Thyroid gland (tissue), 4 donors: ENCODE data around the gene SPATA12. TPM values are rescaled to one million over a fixed set of nuclear protein-coding genes. Genes with fewer than 3 reads are reported as not detected.

ENCODE experiments used
- DNase-seq, 2 donors: peaks; one replicate each; pipeline ENCODE4 v3.0.0-alpha.2; 2019
- H3K27ac ChIP-seq, 3 donors: fragments of 200-600 bp; sonication (generic); 1 replicate in 2 of 3; 2 replicates in 1 of 3; pipeline ENCODE4 v1.5.1; 2016 to 2019; ENCODE audit warnings: mild to moderate bottlenecking in 1 of 3, moderate library complexity in 1 of 3
- H3K27me3 ChIP-seq: fragments of 200-600 bp; sonication (generic); one replicate; pipeline ENCODE4 v1.5.1; 2019
- H3K36me3 ChIP-seq, 2 donors: fragments of 200-600 bp; sonication (generic); one replicate each; pipeline ENCODE4 v1.5.1; 2016 to 2019
- H3K4me1 ChIP-seq, 2 donors: fragments of 200-600 bp; sonication (generic); one replicate each; pipeline ENCODE4 v1.5.1; 2017 to 2019
- H3K4me3 ChIP-seq, 3 donors: fragments of 200-600 bp; sonication (generic); replicated peaks in 1 of 3; 1 replicate in 2 of 3; 2 replicates in 1 of 3; pipeline ENCODE4 v1.5.1; 2016; ENCODE audit warnings: mild to moderate bottlenecking in 1 of 3
- H3K9me3 ChIP-seq: fragments of 200-600 bp; sonication (generic); one replicate; pipeline ENCODE4 v1.5.1; 2017
- POLR2A ChIP-seq, 2 donors: fragments of 450-650 bp; IDR thresholded peaks; one replicate each; pipeline ENCODE4 v1.6.1; 2017; ENCODE audit warnings: antibody characterized with exemption in 2 of 2, mild to moderate bottlenecking in 2 of 2, moderate library complexity in 1 of 2
- WGBS, 2 donors: methylation state at CpG; one replicate each; pipeline ENCODE4 v1.1.5; 2017; 5-methylcytosine and 5-hydroxymethylcytosine counted together
- intact Hi-C: fragments of 100-400 bp; cut with DNase I; formaldehyde crosslinking; loops from one replicate; pipeline ENCODE4 v1.15.1; 2023
- total RNA-seq, 4 donors: library from RNA; depleted of rRNA; stranded (reverse); fragments of >200 nt; gene quantifications; one replicate each; pipeline ENCODE4 v1.2.3, GENCODE V29; 2016
- TF ChIP-seq, protein P1 (sequence below), 6 experiments: fragments of 200-600 bp in 3 of 6; fragments of 450-650 bp in 3 of 6; sonication (generic) in 3 of 6; IDR thresholded peaks; one replicate each; pipeline ENCODE4 v1.5.1; 2016 to 2019; ENCODE audit warnings: antibody characterized with exemption in 6 of 6, mild to moderate bottlenecking in 2 of 6, inconsistent platforms in 1 of 6, moderate library complexity in 1 of 6

Gene SPATA12
- total RNA-seq, 4 donors from 2014 or later: not detected

DNA sequence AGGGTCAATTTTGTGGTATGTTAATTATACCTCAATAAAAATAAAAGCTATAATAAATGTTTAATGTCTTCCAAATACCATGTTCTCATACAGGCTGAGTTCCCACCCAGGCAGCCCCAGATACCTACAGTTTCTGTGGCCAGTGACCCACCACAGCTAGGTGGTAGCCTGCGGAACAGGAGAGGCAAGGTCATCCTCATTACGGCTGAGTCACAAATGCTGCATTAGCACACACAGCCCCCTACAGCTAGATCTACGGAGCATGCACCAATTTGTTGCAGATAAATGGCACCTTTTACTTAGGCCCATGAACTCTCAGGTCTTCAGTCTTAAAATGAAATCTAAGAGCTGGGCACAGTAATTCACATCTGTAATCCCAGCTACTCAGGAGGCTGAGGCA is 5.1 kb downstream of the SPATA12 start:
- H3K27me3 ChIP-seq: no peaks in the 10 kb centered on the region
- H3K4me3 ChIP-seq: no peak overlapping the region
- no peaks in the 10 kb centered on the region for H3K36me3 ChIP-seq
- no peaks in the 10 kb centered on the region for H3K9me3 ChIP-seq
- WGBS, 2 donors: 98 to 100% methylated on average over 3 of the region's 3 CpGs
- DNase-seq: no peak
- intact Hi-C loops: no loop called here
- H3K27ac ChIP-seq: no peak overlapping the region
- H3K4me1 ChIP-seq: peaks cover 29 to 52% of the 10 kb centered on the region in 2 donors
- TF ChIP-seq, protein P1, sequence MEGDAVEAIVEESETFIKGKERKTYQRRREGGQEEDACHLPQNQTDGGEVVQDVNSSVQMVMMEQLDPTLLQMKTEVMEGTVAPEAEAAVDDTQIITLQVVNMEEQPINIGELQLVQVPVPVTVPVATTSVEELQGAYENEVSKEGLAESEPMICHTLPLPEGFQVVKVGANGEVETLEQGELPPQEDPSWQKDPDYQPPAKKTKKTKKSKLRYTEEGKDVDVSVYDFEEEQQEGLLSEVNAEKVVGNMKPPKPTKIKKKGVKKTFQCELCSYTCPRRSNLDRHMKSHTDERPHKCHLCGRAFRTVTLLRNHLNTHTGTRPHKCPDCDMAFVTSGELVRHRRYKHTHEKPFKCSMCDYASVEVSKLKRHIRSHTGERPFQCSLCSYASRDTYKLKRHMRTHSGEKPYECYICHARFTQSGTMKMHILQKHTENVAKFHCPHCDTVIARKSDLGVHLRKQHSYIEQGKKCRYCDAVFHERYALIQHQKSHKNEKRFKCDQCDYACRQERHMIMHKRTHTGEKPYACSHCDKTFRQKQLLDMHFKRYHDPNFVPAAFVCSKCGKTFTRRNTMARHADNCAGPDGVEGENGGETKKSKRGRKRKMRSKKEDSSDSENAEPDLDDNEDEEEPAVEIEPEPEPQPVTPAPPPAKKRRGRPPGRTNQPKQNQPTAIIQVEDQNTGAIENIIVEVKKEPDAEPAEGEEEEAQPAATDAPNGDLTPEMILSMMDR (IDR thresholded peaks at IDR 0.05): no peak
- no peak for TF ChIP-seq POLR2A (IDR thresholded peaks at IDR 0.05)

DNA sequence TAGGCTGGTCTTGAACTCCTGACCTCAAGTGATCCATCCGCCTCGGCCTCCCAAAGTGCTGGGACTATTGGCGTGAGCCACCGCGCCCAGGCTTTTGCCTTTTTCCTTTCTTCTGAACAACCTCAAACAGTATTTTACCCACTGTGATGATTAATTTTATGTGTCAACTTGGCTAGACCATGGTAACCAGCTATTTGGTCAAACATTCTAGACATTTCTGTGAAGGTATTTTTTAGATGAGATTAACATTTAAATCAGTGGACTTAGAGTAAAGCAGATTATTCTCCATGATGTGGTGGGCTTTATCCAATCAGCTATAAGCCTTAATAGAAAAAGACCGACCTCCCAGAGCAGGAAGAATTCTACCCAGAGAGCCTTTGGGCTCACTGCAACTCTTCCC is 6.0 kb downstream of the SPATA12 start:
- Histone ChIP-seq H3K4me3 (no peak overlapping the region), H3K27me3 (no peaks in the 10 kb centered on the region), H3K4me1 (peaks cover 28 to 51% of the 10 kb centered on the region in 2 donors), H3K9me3 (no peaks in the 10 kb centered on the region), H3K27ac (no peak overlapping the region), H3K36me3 (no peaks in the 10 kb centered on the region)
- 97 to 98% methylated on average over 6 of the region's 6 CpGs for WGBS, 2 donors
- TF ChIP-seq, protein P1 (IDR thresholded peaks at IDR 0.05): no peak
- TF ChIP-seq POLR2A (IDR thresholded peaks at IDR 0.05): no peak
- intact Hi-C loops: no loop called here
- no peak for DNase-seq

DNA sequence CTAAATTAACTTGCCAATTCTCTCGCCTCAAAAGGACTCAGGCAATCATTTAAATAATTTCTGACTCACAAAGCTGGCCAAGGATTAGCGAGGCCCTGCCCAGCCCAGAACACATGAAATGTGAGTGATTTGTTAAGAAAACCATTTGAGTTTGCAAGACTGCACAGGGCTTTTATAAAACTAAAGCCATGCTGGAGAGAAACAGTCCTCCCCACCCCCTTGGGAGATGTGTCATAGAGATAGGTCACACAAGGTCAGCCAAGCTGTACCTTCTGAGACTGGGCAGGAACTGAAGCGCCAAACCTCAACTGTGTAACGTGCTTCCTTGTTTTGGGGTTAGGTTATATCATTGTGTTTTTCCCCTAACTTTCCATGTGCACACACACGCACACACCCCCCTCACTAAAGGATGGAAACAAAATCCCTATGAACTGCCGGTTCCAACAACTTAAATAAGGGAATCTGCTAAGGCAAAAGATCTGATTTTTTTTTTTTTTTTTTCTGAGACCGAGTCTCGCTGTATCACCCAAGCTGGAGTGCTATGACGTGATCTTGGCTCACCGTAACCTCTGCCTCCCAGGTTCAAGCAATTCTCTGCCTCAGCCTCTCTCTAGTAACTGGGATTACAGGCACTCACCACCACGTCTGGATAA is 8.1 kb downstream of the SPATA12 start:
- 38 to 39% methylated on average over 11 of the region's 11 CpGs for WGBS, 2 donors
- Histone ChIP-seq H3K4me1 (peaks cover 16 to 31% of the 10 kb centered on the region in 2 donors), H3K4me3 (no peak overlapping the region), H3K9me3 (no peaks in the 10 kb centered on the region), H3K36me3 (no peaks in the 10 kb centered on the region), H3K27ac (peak overlapping the region; percentile 52 to 74 (median 54)), H3K27me3 (no peaks in the 10 kb centered on the region)
- TF ChIP-seq, protein P1 (IDR thresholded peaks at IDR 0.05): no peak
- no peak for TF ChIP-seq POLR2A (IDR thresholded peaks at IDR 0.05)
- intact Hi-C loops: no loop called here
- peak; percentile 78 to 80 for DNase-seq

DNA sequence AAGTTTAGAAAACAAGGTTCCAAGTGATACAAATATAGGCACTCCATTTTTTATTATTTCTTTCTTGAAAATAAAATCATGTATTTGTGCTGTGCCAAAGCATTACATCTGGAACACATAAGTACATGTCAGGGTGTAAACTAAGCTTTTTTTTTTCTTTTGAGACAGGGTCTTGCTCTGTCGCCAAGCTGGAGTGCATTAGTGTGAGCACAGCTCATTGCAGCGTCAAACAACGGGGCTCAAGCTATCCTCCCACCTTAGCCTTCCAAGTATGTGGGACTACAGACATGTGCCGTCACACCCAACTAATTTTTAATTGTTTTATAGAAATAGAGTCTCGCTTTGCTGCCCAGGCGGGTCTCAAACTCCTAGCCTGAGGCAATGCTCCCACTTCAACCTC is 9.0 kb downstream of the SPATA12 start:
- no peaks in the 10 kb centered on the region for H3K27me3 ChIP-seq
- no peak overlapping the region for H3K4me3 ChIP-seq
- intact Hi-C loops: no loop called here
- H3K27ac ChIP-seq: peak overlapping the region; percentile 52 to 74 (median 54)
- H3K9me3 ChIP-seq: no peaks in the 10 kb centered on the region
- H3K36me3 ChIP-seq: no peaks in the 10 kb centered on the region
- peak; percentile 48 to 62 for DNase-seq
- WGBS, 2 donors: 38 to 54% methylated on average over 5 to 6 of the region's 6 CpGs
- peaks cover 16 to 26% of the 10 kb centered on the region in 2 donors for H3K4me1 ChIP-seq
- TF ChIP-seq POLR2A (IDR thresholded peaks at IDR 0.05): no peak
- TF ChIP-seq, protein P1 (IDR thresholded peaks at IDR 0.05): no peak

DNA sequence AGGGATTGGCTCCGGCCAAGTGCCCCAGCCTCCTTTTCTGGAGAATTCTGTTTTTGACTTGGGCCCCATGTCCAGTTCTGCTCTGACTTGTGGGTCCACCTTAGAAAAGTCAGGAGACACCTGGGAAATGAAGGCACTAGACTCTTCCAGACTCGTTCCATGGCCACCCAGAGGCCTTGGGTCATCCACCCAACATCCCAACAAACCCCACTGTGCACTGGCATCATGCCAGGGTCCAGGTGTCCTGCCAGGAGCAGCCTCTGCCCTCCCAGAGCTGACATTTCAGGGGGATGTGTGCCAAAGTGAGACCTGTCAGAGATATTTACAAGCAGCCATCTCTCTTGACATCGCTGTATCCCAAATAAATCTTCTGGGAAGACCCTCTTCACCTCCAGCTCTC is 13.2 kb downstream of the SPATA12 start:
- 86 to 92% methylated on average over 2 to 3 of the region's 3 CpGs for WGBS, 2 donors
- Histone ChIP-seq H3K36me3 (no peaks in the 10 kb centered on the region), H3K4me1 (peaks cover 15 to 23% of the 10 kb centered on the region in 2 donors), H3K27ac (no peak overlapping the region), H3K27me3 (no peaks in the 10 kb centered on the region), H3K4me3 (no peak overlapping the region), H3K9me3 (no peaks in the 10 kb centered on the region)
- TF ChIP-seq, protein P1 (IDR thresholded peaks at IDR 0.05): no peak
- no peak for TF ChIP-seq POLR2A (IDR thresholded peaks at IDR 0.05)
- intact Hi-C loops: no loop called here
- no peak for DNase-seq
